GM12874 (cell line): ENCODE measurements around the gene EMP2.

Experiments used
- TF ChIP-seq, protein P1 (sequence below): IDR thresholded peaks from 2 replicates; pipeline ENCODE4 v1.5.1; 2011; ENCODE audit warnings: low read depth, mild to moderate bottlenecking, control low read depth, low read length, moderate library complexity; ENCODE audit not compliant: insufficient read depth

The EMP2 gene

DNA sequence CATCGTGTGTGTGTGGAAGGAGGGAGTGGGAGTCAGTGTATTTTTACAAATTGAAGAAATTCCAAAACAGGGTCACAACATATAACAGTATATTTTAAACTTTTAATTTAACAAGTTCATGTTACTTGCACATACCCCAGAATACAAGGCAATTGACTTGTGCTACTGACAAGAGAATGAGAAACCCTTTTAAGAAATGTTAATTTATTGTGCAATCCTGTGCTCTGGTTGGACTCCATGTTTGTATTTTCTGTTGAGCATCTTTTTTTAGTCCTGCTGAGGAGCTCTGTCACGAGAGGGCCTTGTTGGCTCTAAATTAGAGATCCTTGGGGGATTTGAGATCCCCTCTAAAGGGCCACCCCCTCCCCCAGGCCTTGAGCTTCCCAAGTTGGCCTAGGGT lies 1.1 kb upstream of the EMP2 start:
- TF ChIP-seq, protein P1, sequence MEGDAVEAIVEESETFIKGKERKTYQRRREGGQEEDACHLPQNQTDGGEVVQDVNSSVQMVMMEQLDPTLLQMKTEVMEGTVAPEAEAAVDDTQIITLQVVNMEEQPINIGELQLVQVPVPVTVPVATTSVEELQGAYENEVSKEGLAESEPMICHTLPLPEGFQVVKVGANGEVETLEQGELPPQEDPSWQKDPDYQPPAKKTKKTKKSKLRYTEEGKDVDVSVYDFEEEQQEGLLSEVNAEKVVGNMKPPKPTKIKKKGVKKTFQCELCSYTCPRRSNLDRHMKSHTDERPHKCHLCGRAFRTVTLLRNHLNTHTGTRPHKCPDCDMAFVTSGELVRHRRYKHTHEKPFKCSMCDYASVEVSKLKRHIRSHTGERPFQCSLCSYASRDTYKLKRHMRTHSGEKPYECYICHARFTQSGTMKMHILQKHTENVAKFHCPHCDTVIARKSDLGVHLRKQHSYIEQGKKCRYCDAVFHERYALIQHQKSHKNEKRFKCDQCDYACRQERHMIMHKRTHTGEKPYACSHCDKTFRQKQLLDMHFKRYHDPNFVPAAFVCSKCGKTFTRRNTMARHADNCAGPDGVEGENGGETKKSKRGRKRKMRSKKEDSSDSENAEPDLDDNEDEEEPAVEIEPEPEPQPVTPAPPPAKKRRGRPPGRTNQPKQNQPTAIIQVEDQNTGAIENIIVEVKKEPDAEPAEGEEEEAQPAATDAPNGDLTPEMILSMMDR = no peak

DNA sequence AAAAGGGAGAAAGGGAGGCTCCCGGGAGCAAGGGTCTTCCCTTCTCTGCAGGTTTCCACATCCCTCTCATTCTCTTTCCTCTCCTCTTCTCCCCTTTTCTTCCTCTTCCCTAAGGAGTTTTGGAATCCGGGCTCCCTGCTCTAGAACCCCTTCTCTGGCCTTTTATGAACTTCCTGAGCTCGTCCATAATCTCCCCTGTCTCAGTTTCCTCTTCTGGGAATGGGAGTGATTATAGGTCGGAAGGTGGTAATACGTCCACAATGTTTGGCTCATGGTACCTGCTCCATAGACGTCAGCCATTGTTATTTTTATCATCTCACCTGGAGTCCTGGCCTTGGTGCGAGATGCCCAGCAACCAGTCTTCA lies 467 bp upstream of the EMP2 start:
- TF ChIP-seq, protein P1 = no peak

- TF ChIP-seq, protein P1 = no peak
These were observed 828 bp downstream of the EMP2 start for GRCh38 chr16:10579575-10579964.

GRCh38 chr16:10578474-10579316 lies 1.7 kb downstream of the EMP2 start:
- TF ChIP-seq, protein P1 = no peak

GRCh38 chr16:10577305-10578202 lies 2.8 kb downstream of the EMP2 start:
- TF ChIP-seq, protein P1 = no peak

GRCh38 chr16:10576390-10577304 lies 3.8 kb downstream of the EMP2 start:
- TF ChIP-seq, protein P1 = no peak
